ENCODE results near the gene RITA1. TPM values are rescaled to one million over a fixed set of nuclear protein-coding genes. Genes with fewer than 3 reads are reported as not detected.

Gene RITA1
- total and polyA plus RNA-seq, 10 of the 15 experiments (the other 5 are each of a cell fraction or from before 2014, with no cell fraction given), result 2.3 to 39.9 (median 24.8) TPM

DNA sequence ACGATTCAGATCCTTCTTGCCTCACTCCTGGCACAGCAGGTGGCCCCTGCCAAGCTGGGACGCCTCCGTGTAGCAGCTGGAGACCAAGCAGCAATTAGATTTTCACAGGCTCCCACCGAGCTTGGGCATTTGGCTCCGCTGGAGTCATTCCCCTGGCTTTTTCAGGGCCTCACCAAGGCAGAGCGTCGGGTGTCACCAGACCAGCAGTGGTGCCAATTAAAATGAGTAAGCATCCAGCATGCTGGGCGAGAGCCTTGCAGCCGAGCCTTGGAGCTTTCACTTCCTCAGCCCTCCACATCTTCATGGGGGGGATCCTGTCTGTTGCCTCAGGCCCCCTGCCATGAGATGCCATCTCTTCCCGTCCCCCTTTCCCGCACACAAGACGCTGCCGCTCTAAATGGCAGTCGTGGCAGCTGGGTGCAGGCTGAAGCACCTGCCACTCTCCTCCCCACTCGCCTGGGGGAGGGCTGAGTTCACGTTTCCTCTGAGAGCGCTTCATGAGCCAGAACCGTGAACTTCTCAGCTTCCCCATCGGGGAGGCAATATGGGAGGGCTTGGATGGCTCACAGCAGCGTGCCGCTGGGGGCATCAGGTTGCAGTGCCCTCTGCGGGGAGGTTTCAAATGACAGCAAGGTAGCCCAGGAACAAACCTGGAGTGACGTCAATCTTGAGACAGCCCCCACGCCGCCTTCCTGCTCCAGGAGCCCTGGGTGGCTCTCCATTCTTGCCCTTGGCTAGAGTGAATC lies 47.5 kb downstream of the RITA1 start (continued):
- TF ChIP-seq, protein P1, sequence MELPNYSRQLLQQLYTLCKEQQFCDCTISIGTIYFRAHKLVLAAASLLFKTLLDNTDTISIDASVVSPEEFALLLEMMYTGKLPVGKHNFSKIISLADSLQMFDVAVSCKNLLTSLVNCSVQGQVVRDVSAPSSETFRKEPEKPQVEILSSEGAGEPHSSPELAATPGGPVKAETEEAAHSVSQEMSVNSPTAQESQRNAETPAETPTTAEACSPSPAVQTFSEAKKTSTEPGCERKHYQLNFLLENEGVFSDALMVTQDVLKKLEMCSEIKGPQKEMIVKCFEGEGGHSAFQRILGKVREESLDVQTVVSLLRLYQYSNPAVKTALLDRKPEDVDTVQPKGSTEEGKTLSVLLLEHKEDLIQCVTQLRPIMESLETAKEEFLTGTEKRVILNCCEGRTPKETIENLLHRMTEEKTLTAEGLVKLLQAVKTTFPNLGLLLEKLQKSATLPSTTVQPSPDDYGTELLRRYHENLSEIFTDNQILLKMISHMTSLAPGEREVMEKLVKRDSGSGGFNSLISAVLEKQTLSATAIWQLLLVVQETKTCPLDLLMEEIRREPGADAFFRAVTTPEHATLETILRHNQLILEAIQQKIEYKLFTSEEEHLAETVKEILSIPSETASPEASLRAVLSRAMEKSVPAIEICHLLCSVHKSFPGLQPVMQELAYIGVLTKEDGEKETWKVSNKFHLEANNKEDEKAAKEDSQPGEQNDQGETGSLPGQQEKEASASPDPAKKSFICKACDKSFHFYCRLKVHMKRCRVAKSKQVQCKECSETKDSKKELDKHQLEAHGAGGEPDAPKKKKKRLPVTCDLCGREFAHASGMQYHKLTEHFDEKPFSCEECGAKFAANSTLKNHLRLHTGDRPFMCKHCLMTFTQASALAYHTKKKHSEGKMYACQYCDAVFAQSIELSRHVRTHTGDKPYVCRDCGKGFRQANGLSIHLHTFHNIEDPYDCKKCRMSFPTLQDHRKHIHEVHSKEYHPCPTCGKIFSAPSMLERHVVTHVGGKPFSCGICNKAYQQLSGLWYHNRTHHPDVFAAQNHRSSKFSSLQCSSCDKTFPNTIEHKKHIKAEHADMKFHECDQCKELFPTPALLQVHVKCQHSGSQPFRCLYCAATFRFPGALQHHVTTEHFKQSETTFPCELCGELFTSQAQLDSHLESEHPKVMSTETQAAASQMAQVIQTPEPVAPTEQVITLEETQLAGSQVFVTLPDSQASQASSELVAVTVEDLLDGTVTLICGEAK (IDR thresholded peaks at IDR 0.05; ENCODE audit: borderline replicate concordance), result no peak

DNA sequence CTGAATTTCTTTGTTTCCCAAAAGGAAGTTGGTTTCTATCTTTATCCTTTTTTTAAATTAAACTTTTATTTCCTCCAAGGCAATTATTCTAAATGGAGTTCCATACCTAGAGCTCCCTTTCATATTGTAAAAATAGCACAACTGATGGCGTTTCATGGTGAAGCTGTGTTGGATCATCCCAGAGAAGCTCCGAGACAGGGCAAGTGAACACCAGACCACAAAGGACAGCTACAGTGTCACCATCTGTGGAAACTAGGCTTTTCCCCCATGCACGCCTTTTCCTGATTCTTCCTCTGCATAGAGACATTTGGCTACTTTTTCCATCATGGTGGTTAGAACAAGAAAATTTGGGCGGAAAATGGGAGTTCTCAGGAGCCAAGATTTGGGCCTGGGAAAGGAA lies 48.4 kb downstream of the RITA1 start:
- ChIA-PET RAD21 (ENCODE audit: unreplicated experiment) (interaction anchor here (0.9 to 6.6 kb wide), 3 partner anchors 12 to 188 kb away, joined by 3 to 47 read pairs (median 20); partner anchors contain the start of genes SDSL and TPCN1), SMC1A (ENCODE audit: uncharacterized antibody, unreplicated experiment) (interaction anchor here (0.8 to 15.7 kb wide), 8 partner anchors 11 to 50 kb away, joined by 3 to 237 read pairs (median 8); partner anchors contain the start of gene DDX54), CTCF (interaction anchor here (1.0 to 2.6 kb wide), 6 partner anchors 11 to 50 kb away, joined by 3 to 11 read pairs (median 8); no protein-coding TSS in a partner anchor), POLR2A (interaction anchor here (7.6 kb wide), 1 partner anchor 12 kb away, joined by 74 read pairs; the partner anchor contains the start of gene TPCN1)
- in situ Hi-C loops (cut with MboI), result no loop called here
- peaks cover 47% of the 10 kb centered on the region for H3K4me1 ChIP-seq (ENCODE audit: control insufficient read depth, insufficient read depth, low read length)
- DNase-seq (ENCODE audit: low read depth, low spot score) (no peak), ATAC-seq (no peak), FAIRE-seq (no peak)
- peaks cover 7 to 26% of the 10 kb centered on the region in 2 experiments for H3K36me3 ChIP-seq (ENCODE audit: control insufficient read depth in 2 of 2, insufficient read depth in 2 of 2, low read length in 1 of 2)
- no peaks in the 10 kb centered on the region for H4K20me1 ChIP-seq (ENCODE audit: control insufficient read depth, insufficient read depth)
- H3K27me3 ChIP-seq (replicated peaks in 1 of 2; ENCODE audit: control insufficient read depth in 2 of 2, insufficient read depth in 2 of 2, low read length in 1 of 2), result no peaks in the 10 kb centered on the region
- no peak overlapping the region for H3K9ac ChIP-seq (ENCODE audit: control insufficient read depth, insufficient read depth, low read length)
- intact Hi-C loops (cut with micrococcal nuclease; ENCODE audit: unreplicated experiment), result loop anchor here (2.0 kb wide), 1 partner anchor 37 kb away; no protein-coding TSS in a partner anchor
- H3K27ac ChIP-seq (ENCODE audit: control insufficient read depth, insufficient read depth), result no peak overlapping the region
- H3K4me3 ChIP-seq, result no peak overlapping the region
- no TSS peak for BruUV-seq (replicated peaks)
- 97% methylated on average over 4 of the region's 4 CpGs for WGBS (ENCODE audit: insufficient coverage, insufficient replicate concordance, low lambda C conversion rate, missing lambda C conversion rate)
- peaks cover 6% of the 10 kb centered on the region for H3K79me2 ChIP-seq (ENCODE audit: control insufficient read depth, insufficient read depth, low read length)
- no peak overlapping the region for H2AFZ ChIP-seq (ENCODE audit: control insufficient read depth, low read depth, low read length)
- H3K9me3 ChIP-seq (replicated peaks; ENCODE audit: control insufficient read depth, insufficient read depth, low read length), result no peaks in the 10 kb centered on the region
- no peak overlapping the region for H3K4me2 ChIP-seq (ENCODE audit: control insufficient read depth, insufficient read depth)
- TF ChIP-seq CHD1 (IDR thresholded peaks at IDR 0.05; ENCODE audit: low read depth, low read length) (no peak), TARDBP (IDR thresholded peaks at IDR 0.05; ENCODE audit: borderline replicate concordance) (no peak), SMAD1 (IDR thresholded peaks at IDR 0.05; ENCODE audit: low read depth, partially characterized antibody) (no peak), NFYA (IDR thresholded peaks at IDR 0.05; ENCODE audit: borderline replicate concordance, low read depth, low read length) (no peak), IKZF2 (IDR thresholded peaks at IDR 0.05) (no peak), SP1 (IDR thresholded peaks at IDR 0.05; ENCODE audit: low read depth, low read length) (no peak), TCF7 (IDR thresholded peaks at IDR 0.05; ENCODE audit: borderline replicate concordance) (no peak), NFXL1 (IDR thresholded peaks at IDR 0.05; ENCODE audit: borderline replicate concordance) (no peak)
- TF ChIP-seq, protein P2, sequence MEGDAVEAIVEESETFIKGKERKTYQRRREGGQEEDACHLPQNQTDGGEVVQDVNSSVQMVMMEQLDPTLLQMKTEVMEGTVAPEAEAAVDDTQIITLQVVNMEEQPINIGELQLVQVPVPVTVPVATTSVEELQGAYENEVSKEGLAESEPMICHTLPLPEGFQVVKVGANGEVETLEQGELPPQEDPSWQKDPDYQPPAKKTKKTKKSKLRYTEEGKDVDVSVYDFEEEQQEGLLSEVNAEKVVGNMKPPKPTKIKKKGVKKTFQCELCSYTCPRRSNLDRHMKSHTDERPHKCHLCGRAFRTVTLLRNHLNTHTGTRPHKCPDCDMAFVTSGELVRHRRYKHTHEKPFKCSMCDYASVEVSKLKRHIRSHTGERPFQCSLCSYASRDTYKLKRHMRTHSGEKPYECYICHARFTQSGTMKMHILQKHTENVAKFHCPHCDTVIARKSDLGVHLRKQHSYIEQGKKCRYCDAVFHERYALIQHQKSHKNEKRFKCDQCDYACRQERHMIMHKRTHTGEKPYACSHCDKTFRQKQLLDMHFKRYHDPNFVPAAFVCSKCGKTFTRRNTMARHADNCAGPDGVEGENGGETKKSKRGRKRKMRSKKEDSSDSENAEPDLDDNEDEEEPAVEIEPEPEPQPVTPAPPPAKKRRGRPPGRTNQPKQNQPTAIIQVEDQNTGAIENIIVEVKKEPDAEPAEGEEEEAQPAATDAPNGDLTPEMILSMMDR (IDR thresholded peaks at IDR 0.05 in 2 of 3, conservative IDR thresholded peaks at IDR 0.05 in 1 of 3; ENCODE audit: control insufficient read depth in 2 of 3, extremely low read depth in 1 of 3, insufficient read depth in 1 of 3, low read depth in 3 of 3, low read length in 3 of 3), result no peak
- TF ChIP-seq, protein P3, sequence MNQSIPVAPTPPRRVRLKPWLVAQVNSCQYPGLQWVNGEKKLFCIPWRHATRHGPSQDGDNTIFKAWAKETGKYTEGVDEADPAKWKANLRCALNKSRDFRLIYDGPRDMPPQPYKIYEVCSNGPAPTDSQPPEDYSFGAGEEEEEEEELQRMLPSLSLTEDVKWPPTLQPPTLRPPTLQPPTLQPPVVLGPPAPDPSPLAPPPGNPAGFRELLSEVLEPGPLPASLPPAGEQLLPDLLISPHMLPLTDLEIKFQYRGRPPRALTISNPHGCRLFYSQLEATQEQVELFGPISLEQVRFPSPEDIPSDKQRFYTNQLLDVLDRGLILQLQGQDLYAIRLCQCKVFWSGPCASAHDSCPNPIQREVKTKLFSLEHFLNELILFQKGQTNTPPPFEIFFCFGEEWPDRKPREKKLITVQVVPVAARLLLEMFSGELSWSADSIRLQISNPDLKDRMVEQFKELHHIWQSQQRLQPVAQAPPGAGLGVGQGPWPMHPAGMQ (IDR thresholded peaks at IDR 0.05; ENCODE audit: borderline replicate concordance), result no peak
